NCI-H446 treated with DMSO at 0.1 percent for 48 hours (cell line): ENCODE data around the gene HRH3.

Experiments
- DNase-seq: peaks from one replicate; lab custom pipeline; 2025; lab: John Stamatoyannopoulos, UW

Gene HRH3

DNA sequence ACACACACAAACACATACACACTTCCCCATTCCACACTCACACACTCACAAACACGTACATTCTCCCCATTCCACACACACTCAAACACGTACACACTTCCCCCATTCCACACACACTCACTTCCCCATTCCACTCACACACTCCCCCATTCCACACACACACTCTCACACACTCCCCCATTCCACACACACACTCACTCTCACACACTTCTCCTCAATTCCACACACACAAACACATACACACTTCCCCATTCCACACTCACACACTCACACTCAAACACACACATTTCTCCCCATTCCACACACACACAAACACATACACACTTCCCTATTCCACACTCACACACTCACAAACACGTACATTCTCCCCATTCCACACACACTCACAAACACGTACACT is 9.6 kb upstream of the HRH3 start:
- DNase-seq = no peak

DNA sequence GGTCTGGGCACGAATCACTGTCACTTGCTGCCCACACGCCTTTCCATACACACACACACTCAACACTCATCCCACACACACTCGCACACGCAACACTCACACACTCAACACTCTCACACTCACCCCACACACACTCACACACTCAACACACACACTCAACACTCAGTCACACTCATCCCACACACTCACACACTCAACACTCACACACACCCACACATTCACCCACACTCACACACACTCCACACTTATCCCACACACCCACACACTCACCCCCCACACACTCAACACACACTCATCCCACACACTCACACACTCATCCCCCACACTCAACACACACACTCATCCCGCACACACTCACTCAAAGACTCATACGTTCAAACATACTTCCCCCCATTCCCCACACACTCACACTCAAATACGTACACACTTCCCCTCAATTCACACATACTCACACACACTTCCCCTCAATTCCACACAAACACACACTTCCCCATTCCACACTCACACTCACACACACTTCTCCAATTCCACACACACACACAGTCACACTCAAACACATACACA is 9.0 kb upstream of the HRH3 start:
- DNase-seq = no peak

DNA sequence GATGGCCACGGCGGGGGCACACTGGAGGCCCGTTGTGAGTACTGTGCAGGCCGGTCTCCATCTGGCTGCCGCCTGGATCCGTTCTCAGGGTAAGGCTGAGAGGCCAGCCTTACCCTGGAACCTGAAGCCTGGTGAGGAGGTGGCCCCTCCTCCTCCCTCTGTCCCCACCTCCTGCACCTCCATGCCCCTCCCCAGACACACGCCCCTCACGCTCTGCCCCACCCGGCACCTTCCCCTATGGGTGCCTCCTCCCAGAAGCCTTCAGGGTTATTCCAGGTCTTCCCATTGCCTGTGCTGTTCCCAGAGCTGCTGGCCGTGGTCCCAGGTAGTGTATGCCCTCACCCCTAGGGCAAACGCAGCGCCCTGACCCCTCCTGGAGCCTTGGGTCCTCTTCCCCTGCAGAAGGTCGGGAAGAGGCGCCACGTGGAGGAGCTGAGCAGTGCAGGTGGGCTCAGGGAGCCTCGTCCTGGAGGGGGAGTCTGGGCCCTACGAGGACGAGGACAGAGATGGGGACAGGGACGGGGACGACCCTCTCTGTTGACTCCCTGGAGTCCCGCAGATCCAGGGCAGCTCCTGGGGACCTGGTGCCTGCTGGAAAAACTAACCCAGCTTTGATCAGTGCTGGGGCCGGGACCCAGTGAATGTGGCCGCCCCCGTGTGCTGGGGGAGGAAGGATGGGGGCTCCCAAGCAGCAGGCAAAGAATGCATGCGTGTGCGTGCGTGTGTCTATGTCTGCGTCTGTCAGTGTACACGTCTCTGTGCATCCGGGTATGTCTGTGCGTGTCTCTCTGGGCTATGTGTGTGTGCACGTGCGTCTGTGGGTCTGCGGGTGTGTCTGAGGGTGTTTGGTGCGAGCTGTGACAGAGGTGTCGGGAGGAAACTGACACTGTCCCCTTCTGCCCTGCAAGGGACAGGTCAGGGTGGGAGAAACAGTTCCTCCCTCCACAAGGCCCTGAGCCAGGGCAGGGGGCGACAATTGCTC is 8.2 kb upstream of the HRH3 start:
- no peak for DNase-seq

DNA sequence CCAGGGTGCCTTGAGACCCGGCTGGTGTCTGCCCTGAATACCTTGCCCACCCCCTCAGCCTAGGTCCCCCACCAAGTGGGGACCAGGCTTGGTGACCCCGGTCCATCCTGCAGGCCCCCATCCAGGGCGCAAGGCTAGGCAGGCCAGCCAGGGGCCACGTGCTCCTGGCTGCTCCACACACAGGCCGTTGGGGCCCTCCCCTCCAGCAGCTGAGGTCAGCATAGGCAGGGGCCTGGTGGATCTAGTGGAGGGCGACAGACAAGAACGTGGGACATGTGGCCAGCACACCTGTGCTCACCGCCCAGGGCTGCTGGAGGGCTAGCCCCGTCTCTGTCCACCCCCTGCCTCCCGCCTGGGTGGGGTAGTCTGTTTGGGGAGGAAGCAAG is 7.5 kb upstream of the HRH3 start:
- DNase-seq = no peak

DNA sequence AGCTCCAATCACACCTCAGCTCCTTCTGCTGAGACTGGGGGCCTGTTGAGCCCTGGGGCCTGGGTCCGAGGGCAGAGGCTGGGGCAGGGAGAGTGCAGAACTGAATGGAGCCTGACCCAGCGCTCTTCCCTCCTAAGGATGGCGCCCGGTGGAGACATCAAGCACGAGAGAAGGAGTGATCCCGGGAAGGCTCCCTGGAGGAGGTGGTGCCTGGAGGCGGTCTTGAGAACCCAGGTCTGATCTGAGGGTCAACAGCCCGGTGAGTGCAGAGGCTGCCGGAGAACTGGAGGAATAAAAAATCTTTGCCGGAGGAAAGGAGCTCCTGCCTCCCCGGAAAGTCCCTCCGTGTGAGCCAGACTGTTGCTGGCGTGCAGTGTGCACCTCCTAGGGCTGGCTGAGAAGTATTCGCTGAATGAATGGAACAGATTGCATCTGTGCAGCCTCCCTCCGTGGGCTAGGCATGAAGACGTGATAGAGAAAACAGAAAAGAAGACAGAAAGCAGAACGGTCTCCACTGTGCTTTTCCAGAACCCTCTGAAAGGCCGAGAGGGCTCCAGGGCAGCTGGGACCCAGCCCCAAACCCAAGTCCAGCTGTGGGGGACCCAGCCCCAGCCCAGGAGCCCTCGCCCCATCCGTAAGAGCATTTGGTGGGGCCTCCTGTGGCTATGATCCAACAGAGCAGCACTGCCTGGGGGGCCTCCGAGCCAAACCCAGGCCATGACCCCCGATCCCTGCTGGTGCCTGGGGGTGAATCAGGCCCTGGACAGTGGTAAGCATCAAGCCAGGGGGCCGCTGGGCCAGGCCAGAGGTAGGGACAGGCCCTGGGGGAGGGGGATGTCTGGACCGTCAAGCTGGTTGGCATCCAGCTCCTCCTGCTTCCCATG is 6.9 kb upstream of the HRH3 start:
- no peak for DNase-seq

DNA sequence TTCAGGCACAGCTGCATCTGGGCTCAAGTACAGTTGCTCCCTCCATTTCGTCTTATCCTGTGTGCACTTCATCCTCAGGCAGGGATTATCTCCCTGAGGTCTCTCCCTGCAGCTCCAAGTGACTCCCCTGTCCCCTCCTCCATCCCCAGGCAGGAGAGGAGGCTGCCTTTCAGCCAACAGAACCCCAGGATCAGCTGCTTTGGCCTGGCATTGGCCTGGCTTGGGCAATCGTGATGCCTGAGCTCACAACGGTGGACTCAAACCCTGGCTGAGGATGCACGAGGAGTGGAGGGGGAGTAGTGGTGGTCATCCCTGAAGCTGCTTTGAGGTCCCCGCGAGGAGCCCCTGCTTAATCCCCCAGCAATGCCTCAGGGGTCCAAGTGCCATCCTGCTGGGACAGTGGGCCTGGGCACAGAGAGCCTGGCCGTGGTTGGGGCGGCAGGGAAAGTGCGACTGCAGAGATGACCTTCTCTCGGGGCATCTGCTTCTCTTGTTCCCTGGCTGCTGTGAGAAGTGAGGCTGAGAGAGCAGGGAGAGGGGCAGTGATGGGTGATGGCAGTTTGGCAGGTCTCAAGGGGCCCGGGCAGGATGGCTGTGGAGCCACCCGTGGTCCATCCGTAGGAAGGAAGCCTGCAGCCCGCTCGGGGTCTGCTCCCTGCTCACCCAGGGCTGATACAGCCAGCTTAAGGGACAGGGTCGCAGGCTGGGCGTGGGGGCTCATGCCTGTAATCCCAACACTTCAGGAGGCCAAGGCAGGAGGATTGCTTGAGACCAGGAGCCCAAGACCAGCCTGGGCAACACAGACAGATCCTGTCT is 6.0 kb upstream of the HRH3 start:
- DNase-seq = no peak

DNA sequence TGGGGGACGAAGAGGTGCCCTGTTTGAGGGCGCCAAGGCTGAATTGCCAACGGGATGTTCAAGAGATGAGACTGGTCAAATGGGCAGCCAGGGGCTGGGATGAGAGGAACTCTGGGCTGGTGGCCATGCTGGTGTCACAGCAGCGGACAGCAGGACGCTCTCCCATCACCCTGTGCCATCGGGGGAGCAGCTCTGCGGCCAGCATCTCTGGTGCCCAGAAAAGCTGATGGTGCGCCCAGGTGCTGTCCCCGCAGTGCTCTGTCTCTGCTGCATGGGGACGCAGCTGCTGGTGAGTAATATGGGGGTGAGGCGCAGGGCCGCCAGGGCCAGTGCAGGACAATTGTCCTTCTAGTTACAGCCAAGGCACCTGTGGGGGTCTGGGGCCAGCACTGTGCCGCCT is 4.9 kb upstream of the HRH3 start:
- DNase-seq = no peak

DNA sequence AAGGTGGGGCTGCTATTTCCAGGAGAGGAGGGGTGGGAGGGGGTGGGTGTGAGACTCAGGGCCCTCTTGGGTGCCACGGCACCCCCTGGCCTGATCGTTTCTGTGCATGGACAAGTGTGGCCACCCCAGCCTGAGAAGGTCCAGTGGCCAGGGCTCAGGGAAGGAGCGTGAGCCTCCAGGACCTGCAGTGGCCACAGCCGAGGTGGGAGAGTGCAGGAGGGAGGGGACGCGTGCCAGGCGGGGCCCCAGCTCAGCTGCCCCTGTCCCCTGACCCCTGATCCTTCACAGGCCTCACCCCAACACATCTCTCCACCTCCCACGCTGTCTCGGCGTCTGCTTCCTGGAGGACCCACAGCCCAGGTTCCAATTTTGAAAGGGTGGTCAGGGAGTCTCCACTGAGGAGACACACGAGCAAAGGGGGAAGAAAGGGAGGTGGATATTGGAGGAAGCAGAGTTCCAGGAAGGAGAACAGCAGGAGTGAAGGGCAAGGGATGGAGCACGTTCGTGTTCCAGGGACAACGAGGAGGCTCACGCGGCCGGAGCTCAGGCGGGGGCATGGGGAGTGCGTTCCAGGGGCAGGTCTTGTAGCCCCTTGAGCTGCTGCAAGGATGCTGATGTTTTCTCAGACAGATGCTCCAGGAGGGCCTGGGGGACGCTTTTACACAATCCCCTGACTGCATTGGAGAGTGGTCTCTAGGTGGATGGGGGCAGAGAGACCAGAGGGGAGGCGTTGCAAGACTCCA is 4.2 kb upstream of the HRH3 start:
- DNase-seq = no peak

DNA sequence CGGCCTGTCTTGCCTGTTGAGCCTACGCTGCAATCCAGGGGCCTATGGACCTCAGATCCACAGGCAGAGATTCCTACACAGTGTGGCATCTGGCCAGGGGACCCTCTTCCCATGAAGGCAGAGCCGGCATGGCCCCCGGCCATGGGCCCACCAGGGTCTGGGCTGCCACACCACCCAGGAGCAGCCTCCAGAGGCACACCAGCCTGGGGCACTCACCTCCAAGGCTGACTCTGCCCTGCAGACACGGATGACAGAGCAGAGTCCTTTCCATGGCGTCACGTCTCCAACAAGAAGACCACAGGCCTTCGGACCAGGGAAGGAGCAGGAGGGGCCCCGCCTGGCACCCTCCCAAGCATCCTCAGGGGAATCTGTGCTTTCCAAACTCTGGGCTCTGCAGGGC is 3.5 kb upstream of the HRH3 start:
- no peak for DNase-seq

DNA sequence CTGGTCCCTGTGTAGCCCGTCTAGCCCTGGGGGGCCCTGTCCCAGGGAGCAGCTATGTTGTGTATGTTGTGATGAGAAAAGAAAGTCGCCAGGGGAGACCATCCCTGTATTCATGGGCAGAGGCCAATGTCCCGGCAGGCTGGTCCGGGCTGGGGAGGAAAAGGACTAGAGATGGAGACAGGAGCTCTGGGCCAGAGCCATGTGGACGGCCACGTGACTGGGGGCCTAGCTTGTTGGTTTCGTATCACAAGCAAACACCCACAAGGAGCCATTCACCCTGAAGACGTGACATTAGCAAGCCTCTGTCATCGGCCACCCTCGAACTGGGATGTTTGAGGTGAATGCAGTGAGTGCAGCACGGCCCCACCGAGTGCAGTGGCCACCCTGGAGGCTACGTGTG is 2.9 kb upstream of the HRH3 start:
- no peak for DNase-seq

DNA sequence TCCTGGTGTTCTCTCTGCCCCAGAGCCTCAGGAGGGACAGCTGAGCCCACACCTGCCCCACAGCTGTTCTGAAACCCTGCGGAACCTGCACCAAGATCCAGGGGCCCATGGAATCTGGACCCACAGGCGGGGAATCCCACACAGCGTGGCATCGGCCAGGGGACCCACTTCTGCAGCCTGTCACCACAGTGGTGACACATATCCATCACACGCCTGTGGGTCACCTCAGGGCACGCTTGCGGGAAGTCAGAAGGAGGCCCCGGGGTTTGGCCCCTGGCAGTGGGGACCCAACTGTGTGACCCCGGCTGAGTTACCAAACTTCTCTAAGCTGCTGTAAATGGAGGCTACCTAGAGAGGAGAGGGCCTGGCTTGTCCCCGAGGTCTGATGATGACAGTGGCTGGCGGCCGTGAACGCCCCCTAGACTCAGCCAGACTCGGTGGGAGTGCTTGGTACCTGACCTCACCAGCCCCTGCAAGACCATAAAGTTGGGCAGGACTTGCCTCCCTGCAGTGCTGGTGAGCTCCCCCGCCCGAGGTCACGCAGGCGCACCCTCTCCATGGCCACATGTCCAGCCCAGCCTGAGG is 2.3 kb upstream of the HRH3 start:
- no peak for DNase-seq

DNA sequence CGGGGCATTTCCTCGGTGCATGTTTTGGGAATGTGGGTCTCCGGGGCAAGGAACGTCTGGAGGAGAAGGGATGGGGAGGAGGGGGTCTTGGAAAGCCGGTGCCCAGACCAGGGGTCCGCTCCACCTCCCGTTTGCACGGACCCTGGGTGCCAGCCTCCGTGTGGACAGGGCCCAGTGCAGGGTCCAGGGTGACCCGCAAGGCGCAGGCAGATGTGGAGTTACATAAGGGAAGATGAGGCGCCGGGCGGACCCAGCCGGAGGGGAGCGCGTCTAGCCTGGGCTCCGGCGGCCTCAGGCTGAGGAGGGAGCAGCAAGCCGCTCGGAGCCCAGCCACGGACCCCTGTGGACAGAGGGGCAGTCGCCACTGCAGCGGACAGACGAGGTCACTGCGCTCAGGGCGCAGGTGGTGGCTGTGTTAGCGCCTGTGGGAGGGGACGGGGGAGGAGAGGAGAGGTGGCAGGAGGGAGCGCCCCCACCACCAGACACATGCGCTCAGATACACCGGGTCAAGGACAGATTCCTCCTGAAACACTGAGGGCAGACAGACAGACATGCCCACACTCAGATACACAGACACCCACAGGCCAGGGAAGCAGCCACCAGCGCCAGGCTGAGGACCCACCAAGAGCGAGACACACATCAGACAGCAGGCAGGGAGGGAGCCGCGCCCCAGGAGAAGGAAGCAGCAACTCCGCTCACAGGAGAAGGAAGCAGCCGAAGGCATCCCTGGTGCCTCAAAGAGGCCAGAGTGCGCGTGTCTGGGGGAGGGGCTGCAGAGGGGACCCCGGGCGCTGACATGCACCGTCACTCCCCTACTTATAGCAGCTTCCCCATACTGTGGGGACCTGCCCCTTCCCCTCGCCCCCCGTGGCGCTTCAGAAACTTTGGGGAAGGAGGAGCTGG is 839 bp upstream of the HRH3 start:
- DNase-seq = no peak

DNA sequence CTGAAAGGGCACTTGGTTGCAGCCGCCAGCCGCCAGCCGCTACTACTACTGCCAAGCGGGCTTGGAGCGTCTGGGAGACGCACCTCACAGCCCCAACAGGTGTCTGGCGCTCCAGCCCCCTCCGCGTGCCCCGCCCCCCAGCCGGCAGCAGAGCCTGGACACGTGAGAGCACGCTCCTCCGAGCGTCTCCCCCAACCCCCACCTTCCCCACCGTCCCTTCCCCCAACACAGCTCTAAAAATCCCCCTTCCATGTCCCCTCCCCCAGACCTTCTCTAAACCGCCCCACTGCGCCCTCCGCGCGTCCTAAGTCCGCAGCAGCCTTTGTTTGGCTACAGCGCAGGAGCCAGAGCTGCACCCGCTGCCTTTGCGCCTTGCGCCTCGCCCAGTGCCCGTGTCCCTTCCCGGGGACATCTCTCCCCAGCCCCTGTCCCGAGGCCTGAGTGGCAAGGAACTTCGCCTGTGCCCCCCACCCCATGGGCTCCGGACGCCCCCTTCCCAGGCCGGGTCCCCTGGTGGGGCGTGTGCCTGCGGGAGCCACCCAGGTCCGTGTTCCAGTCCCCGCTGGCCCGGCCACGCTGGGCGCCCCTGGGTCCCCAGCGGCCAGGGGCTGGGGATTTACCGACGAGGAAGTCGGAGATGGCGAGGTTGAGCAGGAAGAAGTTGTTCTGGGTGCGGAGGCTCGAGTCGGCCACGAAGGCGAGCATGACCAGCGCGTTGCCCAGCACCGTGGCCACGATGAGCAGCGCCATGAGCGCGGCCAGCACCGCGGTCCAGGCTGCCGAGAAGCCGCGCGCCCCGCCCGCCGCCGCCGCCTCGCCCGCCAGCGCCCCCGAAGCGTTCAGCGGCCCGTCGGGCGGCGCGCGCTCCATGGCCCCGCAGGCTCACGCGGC is 732 bp downstream of the HRH3 start:
- DNase-seq = no peak

DNA sequence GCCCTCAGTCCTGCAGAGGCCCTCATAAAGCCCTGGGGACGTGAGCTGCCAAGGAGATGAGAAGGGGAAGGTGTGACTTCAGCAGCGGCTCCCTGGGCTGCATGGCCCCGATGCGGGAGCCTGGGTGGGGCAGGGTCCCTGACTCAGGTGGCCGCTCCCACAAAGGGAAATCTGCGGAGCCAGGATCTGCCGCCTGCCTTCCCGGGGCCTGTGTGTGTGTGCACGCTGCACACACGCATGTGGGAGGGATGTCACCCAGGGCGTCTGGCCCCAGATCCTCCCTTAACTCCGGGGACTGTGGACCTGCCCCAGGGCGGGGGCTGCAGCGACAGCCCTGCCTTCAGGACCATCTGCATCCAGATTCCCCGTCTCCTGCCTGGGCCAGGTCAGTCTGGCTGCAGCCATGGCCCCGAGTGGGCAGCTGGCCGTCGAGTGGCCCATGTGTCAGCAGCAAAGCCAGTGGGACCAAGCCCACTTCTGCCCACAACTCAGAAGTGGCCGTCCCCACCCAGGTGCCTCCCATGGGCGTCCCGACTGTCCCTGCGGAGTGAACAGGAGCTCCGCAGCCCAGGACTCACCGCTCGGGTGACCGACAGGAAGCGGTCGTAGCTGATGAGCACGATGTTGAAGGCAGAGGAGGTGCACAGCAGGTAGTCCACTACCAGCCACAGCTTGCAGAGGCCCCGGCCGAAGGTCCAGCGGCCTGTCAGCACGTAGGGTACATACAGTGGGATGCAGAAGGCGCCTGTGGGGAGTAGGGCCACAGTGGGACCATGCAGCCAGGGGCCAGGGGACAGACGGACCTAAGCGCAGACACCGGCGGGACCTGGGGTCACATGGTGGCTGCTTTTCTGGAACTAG is 1.9 kb downstream of the HRH3 start:
- no peak for DNase-seq

DNA sequence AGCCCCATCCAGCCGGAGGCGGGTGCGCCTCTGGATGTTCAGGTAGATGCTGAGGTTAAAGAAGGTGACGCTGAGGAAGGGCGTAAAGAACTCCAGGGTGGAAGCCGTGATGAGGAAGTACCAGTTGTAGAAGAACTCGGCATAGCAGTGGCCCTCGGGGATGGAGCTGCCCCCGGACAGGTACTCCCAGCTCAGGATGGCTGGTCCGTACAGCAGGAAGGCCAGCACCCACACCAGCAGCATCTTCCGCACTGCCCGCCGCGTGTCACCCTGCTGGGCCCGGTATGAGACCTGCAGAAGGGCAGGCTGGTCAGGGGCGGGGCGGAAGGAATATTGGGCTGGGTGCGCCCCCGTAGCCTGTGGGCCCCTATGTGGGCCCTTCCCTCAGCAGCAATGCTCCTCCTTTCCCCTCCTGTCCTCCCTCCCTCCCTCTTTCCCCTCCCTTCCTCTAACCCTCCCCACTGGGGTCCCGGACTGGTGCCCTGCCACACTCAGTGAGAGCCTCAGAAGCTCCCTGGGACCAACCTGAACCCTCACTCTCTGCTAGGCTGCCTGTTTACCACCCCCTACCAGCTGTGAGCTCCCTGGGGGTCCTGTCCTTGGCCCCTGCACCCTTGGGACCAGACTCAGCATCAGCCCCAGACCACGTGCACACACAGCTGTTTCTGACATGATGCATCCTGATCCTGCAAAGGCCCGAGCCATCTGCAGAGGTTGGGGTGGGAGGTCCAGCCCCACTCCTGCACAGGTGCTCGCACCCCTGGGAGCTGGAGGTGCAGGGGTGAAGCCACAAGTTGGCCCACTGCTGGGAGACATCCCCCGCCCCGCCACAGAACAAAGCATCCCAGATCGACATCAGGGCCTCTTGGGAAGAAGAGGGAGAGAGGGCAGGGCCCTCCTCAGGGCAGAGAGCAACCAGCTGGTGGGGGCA is 3.2 kb downstream of the HRH3 start:
- no peak for DNase-seq

DNA sequence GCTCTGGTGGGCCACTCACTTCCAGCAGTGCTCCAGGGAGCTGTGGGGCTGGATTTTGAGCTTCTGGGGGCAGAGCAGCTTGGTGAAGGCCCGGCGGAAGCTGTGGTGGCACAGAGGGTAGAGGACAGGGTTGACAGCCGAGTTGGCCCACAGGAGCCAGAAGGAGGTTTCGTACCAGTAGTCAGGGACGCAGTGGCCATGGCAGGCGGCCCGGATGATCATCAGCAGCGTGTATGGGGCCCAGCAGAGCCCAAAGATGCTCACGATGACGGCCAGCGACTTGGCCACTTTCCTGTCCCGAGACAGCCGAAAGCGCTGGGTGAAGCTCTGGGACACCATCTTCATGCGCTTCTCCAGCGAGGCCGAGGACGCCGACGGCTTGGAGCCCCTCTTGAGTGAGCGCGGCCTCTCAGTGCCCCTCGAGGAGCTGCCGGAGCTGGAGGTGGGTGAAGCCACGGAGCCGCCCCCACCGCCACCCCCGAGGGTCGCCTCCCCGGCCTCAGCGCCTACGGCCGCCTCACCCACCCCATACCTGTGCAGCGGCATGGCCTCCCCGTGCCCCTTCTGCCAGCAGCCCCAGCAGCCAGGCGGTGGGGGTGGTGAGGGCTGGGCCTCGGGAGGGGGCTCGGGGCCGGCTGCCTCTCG is 4.0 kb downstream of the HRH3 start:
- DNase-seq = no peak
